Endodermal cell (in vitro differentiated cells): ENCODE results near the gene MAN2A2. TPM values are rescaled to one million over a fixed set of nuclear protein-coding genes. Genes with fewer than 3 reads are reported as not detected.

Experiments
- DNase-seq: peaks from one replicate; pipeline ENCODE4 v3.0.0-alpha.2; 2017
- H3K27ac ChIP-seq: 2 replicates; pipeline ENCODE4 v1.5.1; 2013; ENCODE audit warnings: mild to moderate bottlenecking, low read depth, low read length, moderate library complexity
- H3K27me3 ChIP-seq: 2 replicates; pipeline ENCODE4 v1.6.1; 2013; ENCODE audit warnings: mild to moderate bottlenecking, low read length, moderate library complexity; ENCODE audit not compliant: insufficient read depth, control insufficient read depth, poor library complexity, severe bottlenecking
- H3K36me3 ChIP-seq: 2 replicates; pipeline ENCODE4 v1.7.0; 2013; ENCODE audit warnings: mild to moderate bottlenecking, low read length, moderate library complexity; ENCODE audit not compliant: control insufficient read depth, insufficient read depth
- H3K4me1 ChIP-seq: one replicate; pipeline ENCODE4 v1.7.0; 2013; ENCODE audit warnings: low read length; ENCODE audit not compliant: control insufficient read depth, insufficient read depth
- H3K4me3 ChIP-seq: 2 replicates; pipeline ENCODE4 v1.5.1; 2013; ENCODE audit warnings: mild to moderate bottlenecking, low read length, moderate library complexity
- H3K9ac ChIP-seq: 2 replicates; pipeline ENCODE4 v1.6.1; 2013; ENCODE audit warnings: mild to moderate bottlenecking, low read length, moderate library complexity; ENCODE audit not compliant: poor library complexity, severe bottlenecking; ENCODE audit errors: extremely low read depth
- H3K9me3 ChIP-seq: 2 replicates; pipeline ENCODE4 v1.6.1; 2013; ENCODE audit warnings: mild to moderate bottlenecking, low read length, moderate library complexity; ENCODE audit not compliant: control insufficient read depth
- H3K27ac Mint-ChIP-seq: 2 replicates; pipeline ENCODE4 v1.8.0; 2020; ENCODE audit warnings: mixed read lengths
- H3K27me3 Mint-ChIP-seq: 2 replicates; pipeline ENCODE4 v1.8.0; 2021; ENCODE audit warnings: mild to moderate bottlenecking, mixed read lengths; ENCODE audit not compliant: insufficient read depth
- H3K36me3 Mint-ChIP-seq: 2 replicates; pipeline ENCODE4 v1.8.0; 2020; ENCODE audit warnings: low read depth, mixed read lengths
- H3K4me1 Mint-ChIP-seq: 2 replicates; pipeline ENCODE4 v1.8.0; 2020; ENCODE audit warnings: mixed read lengths
- H3K4me3 Mint-ChIP-seq: 2 replicates; pipeline ENCODE4 v1.8.0; 2020; ENCODE audit warnings: mild to moderate bottlenecking, moderate library complexity, mixed read lengths
- H3K9me3 Mint-ChIP-seq: 2 replicates; pipeline ENCODE4 v1.8.0; 2020; ENCODE audit warnings: mild to moderate bottlenecking, mixed read lengths
- WGBS, 2 experiments: methylation state at CpG; one replicate each; pipeline versions ENCODE4 v1.1.5 to v1.1.7; 2013; ENCODE audit warnings: missing lambda C conversion rate in 2 of 2, mixed read lengths in 1 of 2; ENCODE audit not compliant: insufficient coverage in 1 of 2, insufficient read length in 1 of 2; 5-methylcytosine and 5-hydroxymethylcytosine counted together
- total RNA-seq, 2 donors: library from RNA; stranded (reverse); fragmentation: NEBNext Ultra II Directional in 1 of 2; extraction: Animal tissue kit (Norgen Biotek cat#: 25700) in 1 of 2; gene quantifications; 2 replicates in 1 of 2; 3 replicates in 1 of 2; pipeline ENCODE4 v1.2.1, GENCODE V29; 2021
- TF ChIP-seq, protein P1 (sequence below): fragments of 200-600 bp; sonication (generic); conservative IDR thresholded peaks from 2 replicates; pipeline ENCODE4 v1.5.0; 2021; ENCODE audit warnings: antibody characterized with exemption, mild to moderate bottlenecking

The MAN2A2 gene
- total RNA-seq, 2 donors from 2014 or later = 41.0 to 62.9 TPM

DNA sequence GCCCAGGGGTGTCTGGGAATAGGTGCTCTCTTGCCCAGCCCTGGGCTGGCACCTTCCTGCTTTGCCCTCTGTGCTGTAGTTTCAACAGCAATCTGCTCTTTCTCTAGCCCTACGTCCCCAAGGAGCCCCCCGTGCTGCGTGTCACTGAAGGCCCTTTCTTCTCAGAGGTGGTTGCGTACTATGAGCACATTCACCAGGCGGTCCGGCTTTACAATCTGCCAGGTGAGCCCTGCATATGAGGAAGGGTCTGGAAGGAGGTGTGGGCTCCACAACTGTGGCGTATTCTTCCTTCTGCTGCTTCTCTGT is 9.6 kb downstream of the MAN2A2 start:
- Mint-ChIP-seq H3K27me3 (no peaks in the 10 kb centered on the region), H3K9me3 (no peaks in the 10 kb centered on the region), H3K4me3 (no peak overlapping the region), H3K4me1 (no peaks in the 10 kb centered on the region), H3K27ac (no peak overlapping the region), H3K36me3 (peaks cover 34% of the 10 kb centered on the region)
- no peaks in the 10 kb centered on the region for H3K27me3 ChIP-seq
- no peak overlapping the region for H3K4me3 ChIP-seq
- 94 to 100% methylated on average over 1 to 7 of the region's 7 CpGs for WGBS, 2 experiments
- H3K27ac ChIP-seq = no peak overlapping the region
- no peaks in the 10 kb centered on the region for H3K4me1 ChIP-seq
- H3K36me3 ChIP-seq = peaks cover 48% of the 10 kb centered on the region
- no peaks in the 10 kb centered on the region for H3K9me3 ChIP-seq
- H3K9ac ChIP-seq = no peak overlapping the region
- DNase-seq = no peak
- TF ChIP-seq, protein P1, sequence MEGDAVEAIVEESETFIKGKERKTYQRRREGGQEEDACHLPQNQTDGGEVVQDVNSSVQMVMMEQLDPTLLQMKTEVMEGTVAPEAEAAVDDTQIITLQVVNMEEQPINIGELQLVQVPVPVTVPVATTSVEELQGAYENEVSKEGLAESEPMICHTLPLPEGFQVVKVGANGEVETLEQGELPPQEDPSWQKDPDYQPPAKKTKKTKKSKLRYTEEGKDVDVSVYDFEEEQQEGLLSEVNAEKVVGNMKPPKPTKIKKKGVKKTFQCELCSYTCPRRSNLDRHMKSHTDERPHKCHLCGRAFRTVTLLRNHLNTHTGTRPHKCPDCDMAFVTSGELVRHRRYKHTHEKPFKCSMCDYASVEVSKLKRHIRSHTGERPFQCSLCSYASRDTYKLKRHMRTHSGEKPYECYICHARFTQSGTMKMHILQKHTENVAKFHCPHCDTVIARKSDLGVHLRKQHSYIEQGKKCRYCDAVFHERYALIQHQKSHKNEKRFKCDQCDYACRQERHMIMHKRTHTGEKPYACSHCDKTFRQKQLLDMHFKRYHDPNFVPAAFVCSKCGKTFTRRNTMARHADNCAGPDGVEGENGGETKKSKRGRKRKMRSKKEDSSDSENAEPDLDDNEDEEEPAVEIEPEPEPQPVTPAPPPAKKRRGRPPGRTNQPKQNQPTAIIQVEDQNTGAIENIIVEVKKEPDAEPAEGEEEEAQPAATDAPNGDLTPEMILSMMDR = no peak

DNA sequence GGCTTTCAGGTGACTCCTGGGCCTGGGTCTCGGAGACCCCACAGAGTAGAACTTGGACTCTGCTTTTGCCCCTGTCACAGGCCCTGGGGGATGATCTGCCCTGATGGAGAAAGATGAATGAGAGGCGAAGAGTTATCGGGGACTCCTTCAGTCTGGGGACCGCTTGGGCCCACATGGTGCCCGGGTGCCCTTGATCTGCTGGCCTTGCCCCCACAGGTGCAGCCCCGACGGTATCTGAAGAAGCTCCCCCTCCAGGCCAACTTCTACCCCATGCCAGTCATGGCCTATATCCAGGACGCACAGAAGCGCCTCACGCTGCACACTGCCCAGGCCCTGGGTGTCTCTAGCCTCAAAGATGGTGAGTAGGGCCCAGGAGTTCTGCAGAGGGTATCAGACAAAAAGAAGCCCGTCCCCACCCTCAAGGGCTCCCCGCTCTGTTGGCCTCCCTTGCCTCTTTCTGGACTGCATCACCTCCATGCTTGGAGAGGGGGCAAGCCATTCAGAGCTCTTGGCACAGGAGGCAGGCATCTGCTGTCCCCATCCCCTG is 10.4 kb downstream of the MAN2A2 start:
- no peaks in the 10 kb centered on the region for H3K27me3 Mint-ChIP-seq
- H3K27ac Mint-ChIP-seq = no peak overlapping the region
- DNase-seq = no peak
- H3K36me3 Mint-ChIP-seq = peaks cover 38% of the 10 kb centered on the region
- H3K9me3 ChIP-seq = no peaks in the 10 kb centered on the region
- no peak overlapping the region for H3K4me3 ChIP-seq
- no peak overlapping the region for H3K4me3 Mint-ChIP-seq
- H3K9ac ChIP-seq = no peak overlapping the region
- no peaks in the 10 kb centered on the region for H3K27me3 ChIP-seq
- TF ChIP-seq, protein P1 = no peak
- H3K9me3 Mint-ChIP-seq = no peaks in the 10 kb centered on the region
- no peak overlapping the region for H3K27ac ChIP-seq
- H3K36me3 ChIP-seq = peaks cover 50% of the 10 kb centered on the region
- H3K4me1 Mint-ChIP-seq = no peaks in the 10 kb centered on the region
- 92 to 98% methylated on average over 9 to 12 of the region's 12 CpGs for whole genome bisulfite sequencing, 2 experiments
- no peaks in the 10 kb centered on the region for H3K4me1 ChIP-seq

DNA sequence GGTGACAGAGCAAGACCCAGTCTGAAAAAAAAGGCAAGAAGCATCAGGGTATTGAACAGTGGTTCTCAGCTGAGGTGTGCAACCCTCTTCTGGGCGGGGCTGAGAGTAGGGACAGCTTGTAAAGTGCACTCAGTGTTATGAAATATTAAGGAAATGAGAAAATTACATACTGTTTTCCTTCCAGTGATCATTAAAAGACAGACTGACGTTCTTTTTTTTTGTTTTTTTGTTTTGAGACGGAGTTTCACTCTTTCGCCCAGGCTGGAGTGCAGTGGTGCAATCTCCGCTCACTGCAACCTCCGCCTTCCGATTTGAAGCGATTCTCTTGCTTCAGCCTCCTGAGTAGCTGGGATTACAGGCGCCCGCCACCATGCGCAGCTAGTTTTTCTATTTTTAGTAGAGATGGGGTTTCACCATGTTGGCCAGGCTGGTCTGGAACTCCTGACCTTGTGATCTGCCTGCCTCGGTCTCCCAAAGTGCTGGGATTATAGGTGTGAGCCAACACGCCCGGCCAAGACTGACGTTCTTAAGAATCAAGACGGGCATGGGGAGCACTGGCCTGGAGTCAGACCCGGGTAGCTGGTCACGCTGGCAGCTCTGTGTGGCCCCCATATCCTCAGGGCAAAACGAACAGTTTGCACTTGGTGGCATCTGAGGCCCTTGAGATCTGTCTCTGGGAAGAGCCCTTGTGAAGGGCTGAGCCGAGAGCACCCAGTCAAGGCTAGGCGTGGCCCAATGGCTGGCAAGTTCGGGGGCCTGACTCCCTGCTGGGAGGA is 11.4 kb downstream of the MAN2A2 start:
- Histone ChIP-seq H3K4me3 (no peak overlapping the region), H3K4me1 (no peaks in the 10 kb centered on the region), H3K9ac (no peak overlapping the region), H3K9me3 (no peaks in the 10 kb centered on the region), H3K27me3 (no peaks in the 10 kb centered on the region), H3K27ac (no peak overlapping the region), H3K36me3 (peaks cover 51% of the 10 kb centered on the region)
- no peak for DNase-seq
- no peaks in the 10 kb centered on the region for H3K4me1 Mint-ChIP-seq
- 94% methylated on average over 11 to 22 of the region's 22 CpGs for WGBS, 2 experiments
- H3K27me3 Mint-ChIP-seq = no peaks in the 10 kb centered on the region
- H3K9me3 Mint-ChIP-seq = no peaks in the 10 kb centered on the region
- H3K36me3 Mint-ChIP-seq = peaks cover 36% of the 10 kb centered on the region
- TF ChIP-seq, protein P1 = no peak
- H3K4me3 Mint-ChIP-seq = no peak overlapping the region
- no peak overlapping the region for H3K27ac Mint-ChIP-seq
